ENCODE results near the gene CLK2. TPM values are rescaled to one million over a fixed set of nuclear protein-coding genes. Genes with fewer than 3 reads are reported as not detected.

Gene CLK2
- total RNA-seq, 1 experiment from 2014 or later = 15.8 TPM

Other genes with a start within 250 kb of the CLK2 start
- gene DCST2, start 239.7 kb downstream of the CLK2 start, total RNA-seq (2014; rRNA removed; shearing (Covaris generic)) = not detected in 2 replicates
- not detected in 2 replicates for gene DCST1, start 239.7 kb downstream of the CLK2 start, total RNA-seq (2014; rRNA removed; shearing (Covaris generic))
- gene ADAM15, start 222.2 kb downstream of the CLK2 start, total RNA-seq (2014; rRNA removed; shearing (Covaris generic)) = 74.5 and 90.0 TPM in 2 replicates
- gene EFNA4, start 209.8 kb downstream of the CLK2 start, total RNA-seq (2014; rRNA removed; shearing (Covaris generic)) = 22.8 and 36.2 TPM in 2 replicates
- 0.59 and 2.9 TPM in 2 replicates for gene EFNA3, start 194.7 kb downstream of the CLK2 start, total RNA-seq (2014; rRNA removed; shearing (Covaris generic))
- 15.1 and 17.9 TPM in 2 replicates for gene EFNA1, start 145.6 kb downstream of the CLK2 start, total RNA-seq (2014; rRNA removed; shearing (Covaris generic))
- gene SLC50A1, start 137.7 kb downstream of the CLK2 start, total RNA-seq (2014; rRNA removed; shearing (Covaris generic)) = 55.7 and 62.9 TPM in 2 replicates
- gene DPM3, start 133.0 kb downstream of the CLK2 start, total RNA-seq (2014; rRNA removed; shearing (Covaris generic)) = 88.4 and 175 TPM in 2 replicates
- gene KRTCAP2, start 100.2 kb downstream of the CLK2 start, total RNA-seq (2014; rRNA removed; shearing (Covaris generic)) = 209 and 323 TPM in 2 replicates
- gene TRIM46, start 99.7 kb downstream of the CLK2 start, total RNA-seq (2014; rRNA removed; shearing (Covaris generic)) = 1.1 and 3.1 TPM in 2 replicates
- gene THBS3, start 65.6 kb downstream of the CLK2 start, total RNA-seq (2014; rRNA removed; shearing (Covaris generic)) = 10.0 and 12.7 TPM in 2 replicates
- gene MTX1, start 64.8 kb downstream of the CLK2 start, total RNA-seq (2014; rRNA removed; shearing (Covaris generic)) = 92.8 and 95.2 TPM in 2 replicates
- gene ENTREP3, start 18.0 kb downstream of the CLK2 start, total RNA-seq (2014; rRNA removed; shearing (Covaris generic)) = 5.9 and 8.1 TPM in 2 replicates
- 125 and 133 TPM in 2 replicates for gene SCAMP3, start 11.1 kb downstream of the CLK2 start, total RNA-seq (2014; rRNA removed; shearing (Covaris generic))
- gene HCN3, start 4.0 kb upstream of the CLK2 start, total RNA-seq (2014; rRNA removed; shearing (Covaris generic)) = 0.66 and 1.7 TPM in 2 replicates
- gene PKLR, start 27.9 kb upstream of the CLK2 start, total RNA-seq (2014; rRNA removed; shearing (Covaris generic)) = not detected in 2 replicates
- 203 and 262 TPM in 2 replicates for gene FDPS, start 35.4 kb upstream of the CLK2 start, total RNA-seq (2014; rRNA removed; shearing (Covaris generic))
- 49.0 and 52.9 TPM in 2 replicates for gene RUSC1, start 47.4 kb upstream of the CLK2 start, total RNA-seq (2014; rRNA removed; shearing (Covaris generic))

Measured in M059J (cell line).